CMK (cell line): Measurements from ENCODE around the gene MACF1.
"Not testable (repeated sequence)": the region's sequence is repeated elsewhere in the genome, so short reads cannot be mapped to it uniquely, and the experiment has no call there.

ENCODE experiments used
- DNase-seq: peaks from one replicate; pipeline ENCODE4 v3.0.0-alpha.2; 2010; ENCODE audit warnings: low read depth

MACF1 gene

DNA sequence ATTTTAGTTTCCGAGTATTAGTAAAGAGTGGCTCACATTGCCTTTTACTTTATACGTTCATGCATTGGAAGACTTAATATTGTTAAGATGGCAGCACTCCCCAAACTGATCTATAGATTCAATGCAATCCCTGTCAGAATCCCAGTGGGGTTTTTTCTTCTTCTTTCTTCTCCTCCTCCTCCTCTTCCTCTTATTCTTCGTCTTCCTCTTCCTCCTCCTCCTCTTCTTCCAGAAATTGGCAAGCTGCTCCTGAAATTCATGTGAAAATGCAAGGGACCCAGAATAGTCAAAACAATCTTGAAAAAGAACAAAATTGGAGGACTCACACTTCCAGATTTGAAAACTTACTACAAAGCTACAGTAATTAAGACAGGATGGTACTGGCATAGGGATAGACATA lies 23.2 kb upstream of the MACF1 start:
- DNase-seq = no peak

DNA sequence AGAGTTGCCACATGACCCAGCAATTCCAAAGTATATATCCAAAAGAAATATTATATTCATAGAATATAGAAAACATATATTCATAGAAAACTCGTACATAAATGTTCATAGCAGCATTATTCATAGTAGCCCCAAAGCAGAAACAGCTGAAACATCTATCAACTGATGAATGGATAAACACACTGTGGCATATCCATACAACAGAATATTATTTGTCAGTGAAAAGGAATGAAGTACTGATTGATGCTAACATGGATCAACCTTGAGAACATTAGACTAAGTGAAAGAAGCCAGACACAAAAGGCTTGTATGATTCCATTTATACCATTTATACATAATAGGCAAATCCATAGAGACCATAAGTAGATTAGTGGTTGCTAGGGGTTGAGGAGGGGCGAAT lies 21.7 kb upstream of the MACF1 start:
- no peak for DNase-seq

DNA sequence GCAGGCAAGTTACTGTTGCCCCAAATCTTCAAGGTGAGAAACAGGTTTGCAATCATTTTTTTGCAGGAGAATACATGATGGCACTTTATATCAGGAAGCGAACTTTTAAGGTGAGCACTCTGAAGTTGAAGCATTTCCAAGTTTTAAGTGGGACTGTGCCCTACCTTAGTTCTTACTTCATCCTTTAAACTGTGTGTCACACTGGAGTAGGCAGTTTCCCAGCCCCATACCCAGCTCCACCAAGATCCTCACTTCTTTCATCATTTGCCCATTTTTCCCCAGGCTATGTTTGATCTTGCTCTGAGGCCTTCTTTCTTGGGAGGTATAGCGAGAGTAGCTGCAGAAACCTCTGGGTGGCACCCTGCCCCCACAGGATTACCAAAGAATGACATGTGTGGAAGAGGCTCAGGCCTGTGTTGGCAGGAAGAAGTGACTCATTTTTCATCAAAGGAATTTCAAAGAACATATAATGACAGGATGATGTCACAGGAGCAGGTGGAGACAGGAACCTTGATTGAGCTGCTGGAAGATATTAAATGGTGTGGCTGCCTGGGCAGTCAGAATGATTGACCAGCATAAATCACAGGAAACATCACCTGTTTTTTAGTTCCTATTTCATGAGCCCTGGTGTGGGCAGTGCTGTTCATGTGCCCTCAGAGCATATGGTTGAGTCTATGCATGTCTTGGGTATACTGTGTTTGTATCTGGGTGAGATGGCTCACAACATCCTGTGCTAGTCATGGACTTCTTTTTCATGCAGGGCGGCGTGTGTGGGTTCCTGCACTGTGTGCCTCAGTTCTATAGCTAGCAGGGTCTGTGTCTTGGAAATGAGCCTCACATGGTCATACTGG lies 20.8 kb upstream of the MACF1 start:
- DNase-seq = no peak

DNA sequence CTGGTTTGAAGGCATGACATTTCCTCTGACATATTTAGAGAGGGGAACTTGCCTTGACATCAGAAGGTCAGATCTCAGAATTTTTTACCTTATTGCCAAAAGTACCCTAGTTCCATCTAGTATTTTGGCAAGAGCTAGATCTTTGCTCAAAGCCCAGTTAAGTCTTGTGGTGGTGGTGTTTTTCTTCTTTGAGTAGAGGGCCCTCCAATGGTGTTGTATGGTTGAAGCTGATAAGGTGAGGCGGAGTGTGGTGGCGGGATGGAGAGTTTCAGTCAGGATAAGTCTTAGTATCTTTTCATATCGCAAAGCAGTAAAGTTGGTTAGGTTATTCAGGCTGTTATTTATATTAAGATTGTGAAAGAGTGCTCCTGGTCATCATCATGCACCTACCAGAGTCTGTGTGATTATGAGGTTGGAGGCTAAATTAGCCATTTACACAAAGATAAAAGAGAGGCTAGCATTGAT lies 20.1 kb upstream of the MACF1 start:
- DNase-seq = no peak

DNA sequence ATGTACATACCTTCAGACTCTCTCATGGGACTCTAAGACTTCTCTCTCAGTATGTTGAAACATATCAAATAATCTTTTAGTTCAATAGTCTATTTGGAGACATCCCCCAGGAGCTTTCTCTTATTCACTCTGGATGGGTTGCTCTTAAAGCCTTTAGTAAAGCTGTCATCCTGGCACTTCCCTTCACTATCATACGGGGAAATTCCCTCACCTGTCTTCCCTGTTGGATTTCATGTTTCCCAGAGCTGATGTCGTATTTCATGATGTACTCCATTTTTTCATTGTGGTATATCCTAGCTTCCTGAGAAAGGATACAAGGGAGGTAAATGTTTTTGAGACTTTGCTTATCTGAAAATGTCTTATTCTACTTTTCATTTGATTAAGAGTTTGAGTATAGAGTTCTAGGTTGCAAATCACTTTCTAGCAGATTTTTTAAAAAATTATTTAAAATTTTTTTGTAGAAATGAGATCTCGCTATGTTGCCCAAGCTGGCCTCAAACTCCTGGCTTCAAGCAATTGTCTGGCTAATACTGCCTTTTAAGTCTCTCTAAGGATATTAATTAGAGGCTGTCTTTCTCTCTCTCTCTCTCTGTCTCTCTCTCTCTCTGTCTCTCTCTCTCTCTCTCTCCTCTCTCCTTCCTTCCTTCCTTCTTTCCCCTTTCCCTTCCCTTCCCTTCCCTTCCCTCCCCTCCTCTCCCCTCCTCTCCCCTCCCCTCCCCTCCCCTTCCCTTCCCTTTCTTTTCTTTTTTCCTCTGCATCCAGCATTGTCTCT lies 17.0 kb upstream of the MACF1 start:
- DNase-seq = no peak

DNA sequence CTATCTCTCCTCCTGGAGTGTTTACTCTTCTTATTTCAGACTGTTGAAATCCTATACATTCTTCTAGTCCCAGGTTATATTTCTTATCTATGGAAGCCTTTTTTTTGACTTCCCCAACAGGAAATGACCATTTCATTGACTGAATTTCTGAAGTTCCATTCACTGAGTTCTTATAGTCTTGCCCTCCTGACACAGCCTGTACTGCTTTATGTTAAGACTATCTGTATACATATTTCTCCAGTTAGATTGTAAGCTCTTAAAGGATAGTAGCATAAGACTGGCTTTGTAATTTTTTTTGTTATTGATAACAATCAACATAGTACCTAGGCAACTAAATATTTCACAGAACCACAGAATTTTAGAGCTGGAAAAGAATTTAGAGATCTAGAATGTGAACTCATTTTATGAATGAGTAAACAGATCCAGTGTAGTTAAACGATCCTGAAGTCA lies 14.9 kb upstream of the MACF1 start:
- DNase-seq = no peak

DNA sequence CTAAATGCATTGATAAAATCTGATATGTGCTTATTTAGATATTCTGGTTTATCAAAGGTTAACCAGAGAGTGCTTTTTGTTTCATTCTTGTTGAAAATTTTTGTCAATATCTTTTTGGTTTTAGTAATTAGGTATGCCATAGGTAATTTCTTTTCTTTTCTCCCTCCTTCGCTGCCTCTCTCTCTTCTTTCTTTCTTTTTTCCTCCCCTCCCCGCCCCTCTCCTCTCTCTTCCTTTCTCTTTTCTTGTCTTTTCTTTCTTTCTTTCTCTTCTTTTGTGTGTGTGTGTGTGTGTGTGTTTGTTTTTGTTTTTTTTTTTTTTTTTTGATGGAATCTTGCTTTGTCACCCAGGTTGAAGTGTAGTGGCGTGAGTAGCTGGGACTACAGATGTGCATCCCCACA lies 14.4 kb upstream of the MACF1 start:
- DNase-seq = no peak

DNA sequence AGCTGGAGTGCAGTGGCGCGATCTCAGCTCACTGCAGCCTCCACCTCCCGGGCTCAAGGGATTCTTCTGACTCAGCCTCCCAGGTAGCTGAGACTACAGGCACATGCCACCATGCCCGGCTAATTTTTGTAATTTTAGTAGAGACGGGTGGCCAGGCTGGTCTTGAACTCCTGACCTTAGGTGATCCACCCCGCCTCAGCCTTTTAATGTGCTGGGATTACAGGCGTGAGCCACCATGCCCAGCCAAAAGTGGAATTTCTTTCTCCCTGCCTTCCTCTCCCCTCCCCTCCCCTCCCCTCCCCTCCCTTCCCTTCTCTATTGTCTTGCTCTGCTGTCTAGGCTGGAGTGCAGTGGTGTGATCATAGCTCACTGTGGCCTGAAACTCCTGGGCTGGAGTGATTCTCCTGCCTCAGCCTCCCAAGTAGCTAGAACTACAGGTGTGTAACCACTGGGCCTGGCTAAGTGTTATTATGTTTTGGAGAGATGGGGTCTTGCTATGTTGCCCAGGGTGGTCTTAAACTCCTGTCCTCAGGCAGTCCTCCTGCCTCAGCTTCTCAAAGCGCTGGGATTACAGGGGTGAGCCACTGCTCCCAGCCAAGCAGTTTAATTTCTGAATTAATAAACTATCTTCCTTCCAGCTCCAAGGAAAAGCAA lies 10.0 kb upstream of the MACF1 start:
- no peak for DNase-seq

DNA sequence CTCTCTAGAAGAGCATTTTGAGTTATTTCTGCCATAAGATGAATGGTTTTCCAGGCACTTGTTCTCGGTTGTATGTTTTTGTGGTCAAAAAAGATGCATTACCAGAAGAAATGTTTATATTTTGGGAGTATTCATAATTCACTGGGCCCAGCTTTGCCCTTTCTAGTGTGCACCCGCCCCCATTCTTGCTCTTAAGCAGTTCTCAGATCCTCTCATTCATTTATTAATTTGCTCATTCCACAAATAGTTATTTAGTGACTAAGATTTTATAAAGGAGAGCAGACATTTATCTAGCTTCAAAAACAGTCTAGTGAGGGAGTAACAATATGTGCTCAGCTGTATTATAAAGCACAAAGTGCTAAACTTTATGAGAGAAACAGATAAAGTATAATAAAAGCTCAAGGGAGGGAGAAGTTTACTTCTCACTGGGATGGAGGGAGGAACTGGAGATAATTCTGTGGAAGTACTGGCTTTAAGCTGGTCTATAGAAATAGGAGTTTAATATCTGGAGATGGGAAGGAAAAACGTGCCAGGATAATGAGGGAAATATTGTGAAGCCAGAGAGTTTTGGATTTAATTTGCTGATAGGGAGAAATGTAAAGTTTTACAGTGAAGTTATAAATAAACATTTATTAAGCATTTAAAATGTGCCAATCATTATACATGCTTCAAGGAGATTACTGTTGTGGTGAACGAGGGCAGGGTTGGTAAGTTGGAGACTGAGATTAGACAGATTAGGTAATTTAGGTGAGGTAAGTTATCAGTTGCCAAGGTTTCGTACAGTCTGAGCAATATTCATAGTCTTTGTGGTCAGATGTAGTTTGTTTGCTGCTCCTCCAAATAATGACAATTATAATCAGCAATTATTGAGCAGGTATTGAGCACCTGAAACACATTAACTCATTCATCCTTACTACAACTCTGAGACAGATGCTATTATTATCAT lies 9.1 kb upstream of the MACF1 start:
- DNase-seq = no peak

DNA sequence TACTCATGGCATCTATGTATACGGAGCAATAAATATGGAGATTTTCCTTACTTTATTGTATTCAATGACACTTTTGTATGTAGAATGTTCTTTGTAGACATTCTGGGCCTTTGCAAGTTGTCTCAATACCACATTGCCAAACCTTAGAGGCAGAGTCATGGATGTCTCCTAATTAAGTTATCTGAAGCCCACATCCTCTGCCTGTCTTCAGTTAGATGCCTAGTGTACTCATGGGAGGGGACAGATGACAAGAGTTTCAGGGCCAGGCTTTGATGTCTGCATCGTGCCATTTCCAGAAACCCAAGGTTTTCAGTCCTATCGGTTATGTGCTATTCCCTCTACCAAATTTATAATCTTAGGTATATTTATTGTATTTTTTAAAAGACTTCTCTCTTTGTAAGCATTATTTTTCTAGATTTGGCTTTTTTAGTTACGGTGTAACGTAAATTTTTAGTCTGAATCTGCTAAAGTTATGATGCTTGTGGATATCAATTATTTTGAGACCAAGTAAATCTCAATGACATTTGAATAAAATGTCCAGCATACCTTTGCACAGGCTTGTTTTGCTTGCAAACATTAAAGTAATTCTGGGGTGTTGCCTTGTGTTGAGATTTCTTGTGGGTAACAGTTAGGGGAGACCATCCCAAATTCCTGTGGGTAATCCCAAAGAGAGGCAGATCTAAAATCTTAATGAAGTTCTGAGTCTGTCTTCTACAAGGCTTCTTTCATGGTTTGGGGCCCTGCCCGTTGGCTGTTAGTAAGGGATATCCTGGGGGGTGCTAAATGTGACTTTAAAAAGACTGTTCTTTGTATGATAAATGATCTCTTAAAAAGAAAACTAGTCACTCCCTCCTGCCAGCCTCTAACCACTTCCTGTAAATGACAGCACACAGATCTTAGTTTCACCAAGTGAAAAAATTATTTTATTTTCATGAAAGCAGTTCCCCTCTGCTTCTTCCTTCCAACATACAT lies 8.0 kb upstream of the MACF1 start:
- no peak for DNase-seq

DNA sequence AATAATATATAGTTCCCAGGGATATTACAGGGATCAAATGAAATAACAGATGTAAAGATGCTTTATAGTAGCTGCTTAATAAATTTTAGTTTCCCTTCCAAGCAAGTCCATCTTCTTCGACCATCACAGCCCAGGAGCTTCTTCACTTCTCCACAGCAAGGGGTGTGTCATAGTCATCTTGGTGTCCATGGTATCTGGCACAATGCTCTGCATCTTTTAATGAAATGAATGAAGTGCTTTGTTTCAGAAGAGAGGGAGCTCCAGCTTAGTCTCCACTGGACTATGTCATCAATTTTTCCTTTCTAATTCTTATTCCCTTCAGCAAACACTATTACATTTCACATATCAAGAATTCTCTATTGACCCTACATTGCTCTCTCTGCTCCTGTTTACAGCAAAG lies 4.9 kb upstream of the MACF1 start:
- no peak for DNase-seq

DNA sequence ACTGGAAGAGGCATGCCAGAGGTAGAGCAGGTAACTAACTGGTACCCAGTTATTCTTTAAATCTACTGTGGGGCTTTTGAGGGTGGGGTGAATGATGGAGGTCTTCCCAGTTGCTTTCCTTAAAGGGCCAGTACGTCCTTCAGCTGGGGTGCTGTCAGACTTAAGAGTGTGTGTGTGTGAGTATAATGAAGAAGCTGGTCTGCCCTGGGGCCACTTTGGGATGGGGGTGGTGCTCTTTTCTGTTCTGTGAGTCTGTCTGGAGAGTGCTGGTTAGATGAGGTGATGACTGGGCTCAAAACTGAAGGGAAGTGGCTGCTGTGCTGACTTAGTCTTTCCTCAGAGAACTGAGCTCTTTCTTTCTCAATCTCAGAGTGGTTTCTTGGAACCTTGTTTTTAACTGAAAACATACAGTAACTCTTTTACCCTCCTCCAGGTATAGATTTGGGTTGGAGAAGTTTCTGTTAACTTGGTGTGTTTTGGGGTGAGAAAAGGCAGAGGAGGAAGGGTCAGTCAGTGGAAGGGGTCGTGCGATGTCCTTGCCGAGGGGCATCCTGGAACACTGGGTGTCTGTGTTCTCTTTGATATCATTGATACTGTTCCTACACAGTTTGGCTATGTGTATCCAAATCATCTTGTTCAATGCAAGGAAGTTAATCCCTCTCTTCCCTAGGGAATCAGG lies 746 bp downstream of the MACF1 start:
- DNase-seq = no peak

DNA sequence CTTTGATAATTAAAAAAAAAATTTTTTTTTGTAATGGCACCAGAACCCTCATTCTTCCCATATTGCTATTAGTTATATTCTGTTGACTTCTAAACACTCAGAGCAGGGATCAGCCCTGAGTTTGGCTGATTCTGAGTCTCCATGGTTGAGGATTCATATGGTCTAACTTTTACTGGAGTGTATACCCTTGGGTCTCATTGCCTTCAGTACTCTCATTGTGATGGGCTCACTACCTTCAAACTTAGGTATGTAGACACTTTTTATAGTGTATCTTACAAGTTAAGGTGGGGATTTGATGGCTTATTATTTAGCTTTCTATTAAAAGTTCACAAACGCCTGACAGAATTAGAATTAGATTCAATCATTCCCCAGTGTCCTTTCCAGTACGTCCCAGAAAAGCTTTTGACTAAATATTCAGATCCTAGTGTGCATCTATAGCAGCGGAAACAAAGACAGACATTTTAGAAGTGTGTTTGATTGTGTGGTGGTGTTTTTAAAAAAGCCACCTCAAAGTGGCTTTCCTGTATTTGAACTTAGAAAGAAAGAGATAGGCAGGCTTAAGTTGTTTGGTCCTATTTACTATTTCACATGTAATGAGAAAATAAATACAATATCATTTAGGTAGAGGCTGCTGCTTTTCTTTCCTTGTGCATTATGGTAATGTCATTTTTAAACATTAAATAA lies 1.4 kb downstream of the MACF1 start:
- DNase-seq = no peak

DNA sequence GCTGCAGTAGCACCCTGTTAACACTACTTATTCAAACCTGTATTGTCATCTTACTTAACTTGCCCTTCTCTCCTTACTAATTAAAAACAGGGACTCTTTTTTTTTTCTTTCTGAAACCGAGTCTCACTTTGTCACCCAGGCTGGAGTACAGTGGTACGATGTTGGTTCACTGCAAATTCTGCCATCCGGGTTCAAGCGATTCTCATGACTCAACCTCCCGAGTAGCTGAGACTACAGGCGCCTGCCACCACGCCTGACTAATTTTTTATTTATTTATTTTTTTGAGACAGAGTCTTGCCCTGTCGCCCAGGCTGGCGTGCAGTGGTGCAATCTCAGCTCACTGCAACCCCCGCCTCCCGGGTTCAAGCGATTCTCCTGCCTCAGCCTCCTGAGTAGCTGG lies 3.9 kb downstream of the MACF1 start:
- DNase-seq = not testable (repeated sequence)

DNA sequence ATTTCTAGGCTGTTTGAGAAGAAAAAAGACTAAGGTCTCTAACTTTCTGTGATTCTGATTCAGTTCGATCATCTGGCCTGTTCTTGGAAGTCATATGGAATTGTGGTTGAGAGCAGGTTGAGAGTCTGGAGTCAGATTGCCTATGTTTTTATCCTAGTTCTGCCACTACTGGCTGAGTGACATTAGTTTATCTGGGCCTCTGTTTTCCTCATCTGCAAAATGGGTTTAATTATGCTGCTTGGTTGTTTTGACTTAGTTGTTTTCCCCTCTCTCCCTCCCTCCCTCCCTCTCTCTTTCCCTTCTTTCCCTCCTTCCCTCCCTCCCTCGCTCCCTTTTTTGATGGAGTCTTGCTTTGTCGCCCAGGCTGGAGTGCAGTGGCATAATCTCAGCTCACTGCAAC lies 6.2 kb downstream of the MACF1 start:
- DNase-seq = no peak

DNA sequence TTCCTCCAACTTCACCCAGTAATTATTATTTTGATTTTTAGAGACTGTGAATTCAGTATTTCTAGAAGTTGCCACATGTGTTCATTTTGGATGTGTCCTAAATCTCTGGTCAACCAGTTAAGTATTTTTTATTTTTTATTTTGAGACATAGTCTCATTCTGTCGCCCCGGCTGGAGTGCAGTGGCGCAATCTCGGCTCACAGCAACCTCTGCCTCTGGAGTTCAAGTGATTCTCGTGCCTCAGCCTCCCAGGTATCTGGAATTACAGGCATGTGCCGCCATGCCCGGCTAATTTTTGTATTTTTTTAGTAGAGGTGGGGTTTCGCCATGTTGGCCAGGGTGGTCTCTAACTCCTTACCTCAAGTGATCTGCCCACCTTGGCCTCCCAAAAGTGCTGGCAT lies 8.0 kb downstream of the MACF1 start:
- no peak for DNase-seq

DNA sequence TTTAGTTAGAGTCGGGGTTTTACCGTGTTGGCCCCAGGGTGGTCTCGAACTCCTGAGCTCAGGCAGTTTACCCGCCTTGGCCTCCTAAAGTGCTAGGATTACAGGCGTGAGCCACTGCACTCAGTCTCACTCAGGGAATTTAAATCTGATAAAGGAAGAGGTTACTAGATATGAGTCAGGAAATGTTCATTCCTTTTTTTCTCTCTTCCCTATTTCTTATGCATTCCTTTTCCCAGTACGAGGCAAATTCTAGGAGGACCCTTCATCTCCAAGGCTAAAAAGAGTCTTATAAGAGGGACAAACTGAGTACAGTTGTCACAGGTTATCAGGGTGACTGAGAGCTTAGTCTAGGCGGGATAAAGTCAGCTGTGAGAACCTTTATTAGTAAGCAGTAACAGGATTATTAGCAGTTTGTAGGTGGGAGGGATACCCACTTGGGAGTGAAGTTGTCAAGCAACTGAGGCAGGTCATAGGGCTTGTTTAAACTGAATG lies 9.1 kb downstream of the MACF1 start:
- DNase-seq = no peak

DNA sequence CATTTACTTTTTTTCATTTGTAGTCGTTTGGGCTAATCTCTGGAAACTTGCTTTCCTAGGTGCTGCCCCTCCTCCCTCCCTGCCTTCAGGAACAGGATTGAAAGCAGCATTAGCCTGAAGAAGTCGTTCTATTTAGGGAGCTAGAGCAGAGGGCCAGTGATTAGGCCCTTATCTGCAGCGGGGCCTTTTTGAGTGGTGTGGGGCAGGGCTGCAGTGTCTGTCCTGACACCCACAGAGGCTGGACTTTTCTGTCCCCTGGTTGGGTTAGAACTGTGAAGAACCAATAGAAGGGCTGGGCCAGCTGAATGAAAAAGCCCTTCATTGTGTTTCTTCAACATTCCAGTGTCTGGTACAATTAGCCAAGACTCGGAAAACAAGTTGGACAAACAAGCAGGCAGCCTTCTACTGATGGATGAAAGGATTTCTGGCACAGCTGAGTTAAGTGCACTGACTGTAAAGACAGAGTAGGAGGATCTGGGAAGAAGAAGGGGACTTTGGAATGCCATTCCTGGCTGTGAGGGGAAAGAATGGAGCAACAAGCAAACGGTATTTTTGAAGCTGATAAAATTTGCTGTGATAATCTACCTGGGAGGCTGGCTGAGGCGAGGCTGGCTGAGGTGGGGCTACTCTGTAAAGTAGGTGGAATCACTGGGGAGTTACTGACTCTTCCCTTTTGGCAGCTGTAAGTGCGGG lies 9.7 kb downstream of the MACF1 start:
- no peak for DNase-seq

DNA sequence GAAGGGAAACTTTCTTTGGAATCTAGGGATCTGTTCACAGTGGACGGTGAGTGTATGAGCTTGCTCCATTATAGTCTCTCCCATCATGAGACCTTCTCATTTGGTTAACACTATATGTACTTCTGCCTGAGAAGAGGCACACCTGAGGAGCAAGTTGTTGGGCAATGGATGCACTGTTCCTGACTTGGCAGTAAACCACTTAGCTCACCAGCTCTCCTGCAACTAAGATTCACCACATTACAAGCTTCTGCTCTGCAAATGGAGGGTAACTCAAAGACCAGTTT lies 10.2 kb downstream of the MACF1 start:
- no peak for DNase-seq
